NCI-H187 treated with DMSO at 0.1 percent for 48 hours (cell line): ENCODE data around the gene FGF14.
A peak's percentile ranks its signal among the peaks of the same experiment; 100 is the strongest.
"Not testable (repeated sequence)": the region's sequence is repeated elsewhere in the genome, so short reads cannot be mapped to it uniquely, and the experiment has no call there.

ENCODE experiments used
- DNase-seq: peaks from one replicate; lab custom pipeline; 2025; lab: John Stamatoyannopoulos, UW

Gene FGF14

DNA sequence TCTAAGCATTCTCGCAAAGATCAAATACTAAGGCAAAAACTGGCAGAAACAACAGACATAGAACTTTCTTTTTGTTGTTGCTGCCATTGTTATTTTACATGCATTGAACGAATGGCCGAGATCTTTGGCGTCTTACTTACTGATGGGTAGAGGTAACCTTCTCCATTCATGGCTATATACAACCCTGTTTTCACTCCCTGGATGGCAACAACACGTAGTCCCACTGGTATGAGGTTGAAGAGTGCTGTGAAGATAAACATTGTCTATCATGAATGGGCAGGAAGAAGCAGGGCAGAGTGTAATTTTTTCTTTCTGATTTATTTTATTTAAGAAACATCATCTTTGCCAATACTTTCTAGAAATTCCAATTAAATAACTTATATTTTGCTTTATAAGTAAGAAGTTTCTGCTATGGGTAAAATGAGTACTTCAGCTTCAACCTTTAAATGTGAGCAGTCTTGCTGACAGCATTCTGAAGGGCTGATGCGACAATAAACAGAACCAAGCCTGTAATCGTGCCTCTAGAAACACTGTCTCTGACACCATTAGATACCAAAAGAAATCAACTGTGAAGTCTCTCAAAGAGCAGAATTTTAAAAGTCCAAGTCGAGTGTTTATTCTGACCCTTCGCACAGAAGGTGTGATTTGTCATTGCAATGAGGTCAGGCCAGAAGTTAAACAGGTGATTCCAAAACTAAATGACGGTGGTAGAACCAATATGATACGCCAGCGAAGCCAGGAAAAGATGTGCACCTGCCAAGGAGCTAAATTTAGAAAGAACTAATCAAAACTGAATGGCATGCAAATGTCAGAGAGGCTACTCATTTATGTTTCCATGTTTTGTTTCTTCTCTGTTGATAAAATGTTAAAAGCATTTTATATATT, 533.0 kb downstream of the FGF14 start:
- DNase-seq = peak; percentile 72

DNA sequence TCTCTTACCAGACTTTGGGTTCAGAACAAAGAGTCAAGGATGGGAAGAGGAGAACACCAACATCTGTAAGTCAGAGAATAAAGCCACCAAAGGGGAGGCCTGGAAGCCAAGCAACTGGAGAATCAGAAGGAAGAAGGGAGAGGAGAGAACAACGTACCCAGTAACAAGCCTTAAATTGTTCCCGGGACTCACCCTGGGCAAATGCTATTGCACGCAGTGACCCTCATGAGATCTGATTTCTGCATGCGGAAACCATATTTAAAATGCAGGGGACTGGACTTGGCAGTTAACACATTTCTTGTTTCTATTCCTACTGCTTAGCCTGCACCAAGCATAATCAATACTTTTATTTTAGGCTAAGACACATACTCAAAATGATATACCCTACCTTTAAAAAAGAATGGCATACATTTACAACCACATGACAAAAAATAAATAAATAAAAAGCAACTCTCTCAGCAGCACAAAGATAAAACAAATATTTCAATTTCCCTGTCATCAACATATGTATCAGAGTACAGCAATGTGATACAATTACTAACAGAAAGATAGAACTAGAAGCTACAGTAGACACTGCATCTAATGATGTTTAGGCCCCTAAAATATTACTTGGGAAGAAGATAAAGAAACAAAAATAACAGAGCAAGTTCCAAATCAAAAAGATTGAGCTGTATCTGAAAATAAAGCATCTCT, 534.8 kb downstream of the FGF14 start:
- DNase-seq = no peak

DNA sequence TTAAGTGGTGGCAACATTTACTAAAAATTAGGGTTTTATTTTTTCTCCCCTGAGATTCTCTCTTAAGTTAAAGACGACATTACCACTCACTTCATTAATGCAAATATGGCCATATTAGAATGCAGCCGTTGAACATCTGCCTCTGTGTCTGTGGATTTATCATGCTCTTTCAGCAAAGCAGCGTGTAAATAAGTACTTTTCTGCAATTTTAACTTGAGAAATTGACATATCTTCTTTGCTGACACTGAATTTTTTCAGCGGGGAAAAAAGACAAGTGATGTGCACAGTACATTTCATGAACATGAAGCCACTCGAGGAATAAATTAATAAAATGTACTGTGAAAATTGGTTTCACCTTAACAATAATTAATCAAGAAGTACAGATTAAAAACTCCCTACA, 543.0 kb downstream of the FGF14 start:
- DNase-seq = no peak

DNA sequence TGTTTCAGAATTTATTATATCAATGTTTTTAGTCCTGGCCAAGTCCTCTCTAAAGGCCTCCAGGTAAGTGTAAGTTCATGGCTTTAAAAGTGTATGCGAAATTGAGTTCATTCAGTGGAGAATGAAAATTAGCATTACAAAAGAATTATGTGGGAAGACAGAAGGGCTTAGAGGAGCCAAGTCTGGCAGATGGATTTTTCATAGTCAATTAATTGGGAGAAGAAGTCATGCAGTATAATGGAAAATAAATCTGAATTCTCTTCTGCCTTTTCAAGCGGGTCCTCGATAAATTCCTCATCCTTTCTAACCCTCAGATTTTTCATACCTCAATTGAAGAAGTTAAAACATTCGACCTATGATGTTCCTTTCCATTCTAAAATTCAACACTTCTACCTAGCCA, 555.1 kb downstream of the FGF14 start:
- no peak for DNase-seq

DNA sequence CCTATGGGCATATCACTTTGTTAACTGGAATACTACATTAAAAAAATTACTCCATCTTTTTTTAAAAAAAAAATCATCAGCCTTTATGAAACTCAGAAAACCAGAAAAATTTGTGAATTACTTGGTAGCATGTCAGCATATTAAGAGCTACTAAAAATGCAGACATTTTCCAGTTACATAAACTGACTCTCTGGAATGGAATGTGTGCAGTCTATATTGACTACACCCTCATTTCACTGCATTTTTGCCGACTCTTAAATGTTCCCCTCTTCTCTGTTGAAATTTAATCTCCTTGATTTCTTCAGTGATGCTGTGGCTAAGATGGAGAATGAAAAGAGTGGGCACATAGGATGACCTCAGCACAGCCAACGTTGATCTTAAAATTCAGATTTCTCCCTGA, 555.6 kb downstream of the FGF14 start:
- no peak for DNase-seq

DNA sequence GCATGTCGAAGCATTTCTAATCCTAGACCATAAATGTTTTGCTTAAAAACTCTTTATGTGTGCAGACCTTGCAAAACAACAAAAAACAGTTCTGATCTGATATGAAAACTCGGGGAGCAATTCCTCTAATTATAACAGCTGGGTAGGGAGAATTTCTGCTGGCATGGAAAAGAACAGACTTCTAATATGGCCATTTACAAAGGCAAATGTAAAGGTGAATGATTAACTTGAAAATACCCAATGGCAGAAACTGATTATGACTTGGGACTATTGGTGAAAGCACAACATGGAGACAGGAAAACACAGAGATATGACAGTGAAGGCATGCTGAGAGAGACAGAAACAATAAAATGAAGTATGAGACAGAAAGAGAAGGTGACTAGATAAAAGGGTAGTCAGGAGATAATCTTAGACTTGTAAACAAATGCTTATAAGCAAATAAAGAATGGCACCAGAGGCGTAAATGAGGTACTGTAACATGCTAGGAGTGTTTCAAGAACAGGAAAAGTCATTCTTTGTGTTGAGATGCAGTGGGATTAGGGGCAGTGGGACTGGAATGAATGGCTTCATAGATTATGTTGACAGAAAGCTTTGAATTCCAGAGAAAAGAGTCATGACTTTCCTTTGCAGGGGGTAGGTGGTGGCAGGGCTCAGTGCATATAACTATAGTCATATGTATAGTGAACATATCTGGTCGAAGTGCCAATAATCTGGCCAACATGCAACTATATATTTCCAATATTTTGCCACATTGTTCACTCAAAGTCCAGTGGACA, 556.4 kb downstream of the FGF14 start:
- DNase-seq = no peak

DNA sequence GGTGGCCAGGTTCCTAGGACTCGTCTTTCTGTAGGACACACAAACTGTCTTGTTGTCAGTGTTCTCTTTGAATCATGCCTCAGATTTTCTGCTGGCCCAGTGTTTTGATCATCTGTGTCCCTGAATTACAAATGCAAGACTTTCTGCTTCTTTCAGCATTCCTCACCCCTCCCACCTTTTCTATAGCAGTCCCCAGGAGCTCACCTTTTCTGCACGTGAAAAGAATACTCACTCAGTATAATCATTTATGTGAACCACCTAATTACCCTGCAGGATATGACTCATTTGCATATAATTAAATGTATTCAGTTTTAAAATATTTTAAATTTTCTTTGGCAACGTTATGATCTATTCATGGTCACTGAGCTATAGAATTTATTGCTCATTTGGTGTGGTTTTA, 560.1 kb downstream of the FGF14 start:
- no peak for DNase-seq

DNA sequence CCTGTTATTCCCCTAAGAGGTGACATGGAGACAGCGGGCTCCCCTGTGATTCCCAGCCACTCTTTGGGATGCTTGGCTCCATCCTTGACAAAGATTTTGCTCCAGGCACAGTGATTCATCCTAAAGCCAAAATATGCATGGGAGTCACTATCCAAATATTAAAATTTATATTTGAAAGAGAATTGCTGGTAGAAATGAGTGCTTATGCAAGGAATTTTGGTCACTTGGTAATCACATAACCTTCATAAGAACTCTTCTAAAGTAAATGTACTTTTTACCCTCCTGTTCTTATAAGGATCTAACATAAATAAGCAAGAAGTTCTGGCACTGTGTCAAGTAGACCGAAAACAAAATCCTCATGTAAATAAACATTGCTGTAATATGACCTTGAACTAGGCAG, 563.5 kb downstream of the FGF14 start:
- DNase-seq = no peak

DNA sequence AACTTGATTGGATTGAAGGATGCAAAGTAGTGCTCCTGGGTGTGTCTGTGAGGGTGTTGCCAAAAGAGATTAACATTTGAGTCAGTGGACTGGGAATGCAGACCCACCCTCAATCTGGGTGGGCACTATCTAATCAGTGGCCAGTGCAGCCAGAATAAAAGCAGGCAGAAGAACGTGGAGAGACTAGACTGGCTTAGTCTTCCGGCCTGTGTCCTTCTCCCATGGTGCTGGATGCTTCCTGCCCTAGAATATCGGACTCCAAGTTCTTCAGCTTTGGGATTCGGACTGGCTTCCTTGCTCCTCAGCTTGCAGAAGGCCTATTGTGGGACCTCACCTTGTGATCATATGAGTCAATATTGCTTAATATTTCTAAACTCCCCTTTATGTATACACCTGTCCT, 564.1 kb downstream of the FGF14 start:
- DNase-seq = not testable (repeated sequence)

DNA sequence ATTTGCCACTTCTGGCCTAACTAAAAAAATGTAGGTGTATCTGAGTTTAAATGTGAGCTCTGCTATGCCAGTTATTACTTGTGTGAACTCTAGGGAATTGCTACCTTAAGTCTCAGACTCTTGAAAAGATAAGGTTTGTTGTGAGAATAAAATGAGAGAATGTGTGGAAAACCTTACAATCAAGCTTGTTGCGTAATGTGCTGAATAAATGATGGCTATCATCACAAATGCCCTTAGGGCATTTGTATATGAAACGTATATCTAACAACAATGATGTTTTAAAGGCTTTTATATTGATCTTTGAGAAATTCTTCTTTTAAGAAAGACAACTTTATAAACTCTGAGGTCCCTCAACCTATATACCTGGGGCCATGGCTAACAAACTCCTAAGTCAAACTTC, 564.6 kb downstream of the FGF14 start:
- DNase-seq = no peak

DNA sequence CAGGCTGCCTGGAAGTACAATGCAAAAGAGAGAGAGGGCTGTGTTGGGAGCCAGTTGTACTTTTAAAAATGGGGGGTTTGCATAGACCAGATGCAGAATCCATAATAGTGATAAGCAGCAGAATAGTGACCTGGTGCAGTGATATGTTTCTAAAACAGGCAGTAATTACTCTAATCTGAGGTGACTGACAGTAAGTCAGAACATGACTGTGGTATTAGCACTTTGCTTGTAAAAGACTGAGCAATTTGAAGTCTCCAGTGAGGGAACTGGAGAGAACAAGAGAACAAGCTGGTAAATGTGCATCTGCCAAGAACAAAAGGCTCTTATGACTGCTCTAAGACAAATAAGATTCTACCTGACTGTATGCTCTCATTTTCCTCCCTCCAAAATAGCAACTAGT, 565.9 kb downstream of the FGF14 start:
- DNase-seq = no peak

DNA sequence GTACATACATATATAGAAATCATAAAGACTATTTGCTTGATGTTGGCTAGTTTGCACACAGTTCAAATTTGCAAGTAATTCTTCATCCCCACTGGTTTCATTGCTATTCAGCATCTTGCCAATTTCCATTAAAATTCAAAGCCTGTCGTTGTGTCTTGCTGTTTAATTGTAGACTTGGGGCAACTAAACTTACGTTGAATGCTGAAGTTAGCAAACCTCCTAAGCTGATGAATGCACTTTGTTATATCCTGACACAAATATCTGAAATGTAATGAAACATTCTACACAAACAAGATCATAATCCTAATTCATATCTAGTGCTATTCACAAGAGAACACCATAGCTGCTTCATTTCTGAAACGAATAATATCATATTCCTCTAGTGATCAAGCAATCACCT, 568.2 kb downstream of the FGF14 start:
- DNase-seq = no peak

DNA sequence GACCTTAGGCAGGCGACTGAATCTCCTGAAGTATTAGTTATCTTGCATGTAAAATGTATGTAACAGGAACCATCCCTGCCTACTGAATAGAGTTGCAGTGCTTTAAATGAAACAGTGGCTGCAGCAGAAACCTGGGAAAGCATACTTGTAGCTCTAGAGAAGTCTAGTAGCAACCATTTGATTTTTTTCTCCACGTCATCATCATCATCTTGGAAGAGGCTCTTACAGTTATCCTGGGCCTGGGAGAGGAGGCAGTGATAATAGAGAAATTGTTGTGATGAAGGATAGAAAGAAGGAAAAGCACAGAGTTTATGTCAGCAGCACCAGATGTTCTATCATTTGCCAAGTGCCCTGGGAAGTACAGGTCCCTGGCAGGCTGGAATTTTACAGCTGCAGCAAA, 571.8 kb downstream of the FGF14 start:
- no peak for DNase-seq

DNA sequence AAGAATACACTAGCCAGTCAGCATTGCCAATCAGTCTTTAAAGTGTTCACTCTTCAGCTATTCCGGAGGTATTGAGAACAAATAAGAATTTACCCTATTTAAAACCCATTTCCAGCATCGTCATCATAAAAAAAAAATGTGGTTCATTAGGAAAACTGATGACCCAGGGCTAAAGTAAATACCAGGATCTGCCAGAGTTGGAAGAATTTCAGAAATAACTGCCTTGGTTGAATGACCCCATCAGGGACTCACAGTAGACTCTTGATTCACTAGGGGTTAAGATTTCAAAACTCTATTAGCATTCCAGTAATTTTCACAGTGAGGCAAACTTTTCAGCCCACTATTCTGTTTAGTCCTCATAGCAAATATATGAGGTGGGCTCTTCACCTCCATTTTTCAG, 572.4 kb downstream of the FGF14 start:
- no peak for DNase-seq

DNA sequence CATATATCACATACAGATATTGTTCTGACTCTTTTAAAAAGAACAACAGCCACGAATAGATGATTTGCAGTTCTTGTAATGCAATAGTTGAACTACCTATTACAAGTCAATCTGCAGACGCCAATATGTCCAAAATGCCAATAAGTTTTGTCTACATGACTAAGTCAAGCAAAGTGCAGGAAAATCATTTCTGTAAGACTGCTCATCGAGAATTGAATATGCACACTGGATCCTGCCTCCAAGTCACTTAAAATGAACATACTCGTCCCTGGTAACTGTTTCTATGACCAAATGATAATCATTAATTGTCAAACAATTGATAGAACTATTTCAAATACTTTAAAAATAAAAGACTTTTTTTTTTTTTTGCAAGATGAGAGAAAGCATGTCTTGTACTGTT, 573.7 kb downstream of the FGF14 start:
- DNase-seq = no peak

DNA sequence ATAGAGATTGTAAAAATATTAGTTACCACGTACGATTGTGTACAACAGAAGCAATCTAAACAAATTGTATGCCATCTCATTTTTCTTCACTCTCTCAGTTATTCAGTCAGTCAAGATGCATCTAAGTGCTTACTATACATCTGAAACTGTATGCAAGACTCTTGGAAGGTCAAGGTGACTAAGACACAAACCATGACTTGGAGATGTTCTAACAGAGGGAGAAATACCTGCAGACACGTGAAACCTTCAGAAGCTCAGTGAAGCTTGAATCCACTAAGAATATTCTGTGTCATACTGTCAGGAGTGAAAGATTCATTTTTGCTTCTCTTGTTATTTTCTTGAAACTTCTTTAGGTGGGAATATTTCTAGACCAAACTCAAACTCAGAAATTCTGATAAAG, 584.0 kb downstream of the FGF14 start:
- no peak for DNase-seq

DNA sequence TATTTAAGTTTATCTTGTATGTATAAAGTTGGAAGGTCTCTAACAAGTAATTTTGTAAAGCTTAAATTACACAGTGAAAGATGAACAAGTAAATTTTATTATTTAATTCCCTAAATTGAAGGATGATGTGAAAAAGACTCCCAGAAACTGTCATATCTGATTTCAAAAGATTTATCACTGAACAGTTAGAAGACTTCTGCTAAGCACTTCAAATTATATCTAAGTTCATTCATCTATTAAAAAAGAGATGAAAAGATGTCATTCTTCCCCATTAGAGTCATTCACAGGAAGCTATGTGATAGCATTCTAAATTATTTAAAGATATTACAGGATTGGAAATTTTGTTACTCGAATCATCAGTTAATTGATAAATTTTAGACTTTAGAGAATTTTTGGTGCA, 590.0 kb downstream of the FGF14 start:
- no peak for DNase-seq

DNA sequence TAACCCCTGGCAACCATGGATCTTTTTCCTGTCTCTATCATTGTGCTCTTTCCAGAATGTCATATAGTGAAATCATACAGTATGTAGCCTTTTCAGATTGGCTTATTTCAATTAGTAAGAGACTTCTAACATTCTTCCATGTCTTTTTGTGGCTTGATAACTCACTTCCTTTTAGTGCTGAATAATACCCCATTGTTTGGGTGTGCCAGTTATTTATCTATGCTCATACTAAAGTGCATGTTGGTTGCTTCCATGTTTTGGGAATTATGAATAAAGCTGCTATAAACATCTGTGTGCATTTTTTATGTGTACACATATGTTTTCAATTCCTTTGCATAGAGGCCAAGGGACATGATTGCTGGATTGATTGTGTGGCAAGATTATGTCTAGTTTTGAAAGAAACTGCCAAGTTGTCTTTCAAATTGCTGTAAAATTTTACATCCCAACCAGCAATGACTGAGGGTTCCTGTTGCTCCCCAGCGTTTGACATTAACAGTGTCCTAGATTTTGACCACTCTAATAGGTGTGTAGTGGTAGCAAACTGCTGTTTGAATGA, 590.5 kb downstream of the FGF14 start:
- no peak for DNase-seq

DNA sequence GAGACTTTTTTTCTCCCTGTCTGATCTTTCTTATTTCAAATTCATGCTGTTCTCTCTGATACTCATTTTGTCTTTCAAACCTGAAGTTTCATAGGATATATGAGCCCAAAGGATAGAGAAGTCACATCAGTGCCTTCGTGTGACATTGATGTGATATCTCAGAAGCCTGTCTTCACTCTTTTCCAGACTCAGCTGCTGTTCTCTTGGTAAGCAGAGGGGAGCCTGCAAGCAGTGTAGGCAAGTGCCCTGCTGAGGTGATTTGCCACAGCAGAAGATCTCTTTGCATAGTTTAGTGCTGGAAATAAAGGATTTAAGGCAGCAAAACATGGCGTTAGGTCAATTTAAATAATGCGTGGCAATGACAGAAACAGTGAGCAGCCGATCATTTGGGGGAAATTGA, 602.7 kb downstream of the FGF14 start:
- DNase-seq = no peak

DNA sequence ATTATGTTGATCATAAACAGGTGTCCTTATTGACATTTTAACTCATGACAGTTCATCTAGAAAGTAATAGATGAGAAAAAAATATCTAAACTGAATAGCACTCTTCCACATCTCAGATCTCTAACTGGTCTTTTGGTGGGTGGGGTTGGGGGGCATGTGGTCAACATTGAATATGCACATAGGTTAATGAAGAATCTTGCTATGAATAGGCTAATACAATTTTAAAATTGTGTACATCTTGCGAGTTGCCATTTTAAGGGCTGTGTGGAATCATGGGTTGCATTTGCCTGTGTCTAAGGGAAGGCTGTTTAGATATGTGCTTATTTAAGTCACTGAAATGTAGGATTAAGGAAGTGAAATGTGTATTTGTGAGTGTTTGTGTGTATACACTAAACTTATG, 603.4 kb downstream of the FGF14 start:
- no peak for DNase-seq

DNA sequence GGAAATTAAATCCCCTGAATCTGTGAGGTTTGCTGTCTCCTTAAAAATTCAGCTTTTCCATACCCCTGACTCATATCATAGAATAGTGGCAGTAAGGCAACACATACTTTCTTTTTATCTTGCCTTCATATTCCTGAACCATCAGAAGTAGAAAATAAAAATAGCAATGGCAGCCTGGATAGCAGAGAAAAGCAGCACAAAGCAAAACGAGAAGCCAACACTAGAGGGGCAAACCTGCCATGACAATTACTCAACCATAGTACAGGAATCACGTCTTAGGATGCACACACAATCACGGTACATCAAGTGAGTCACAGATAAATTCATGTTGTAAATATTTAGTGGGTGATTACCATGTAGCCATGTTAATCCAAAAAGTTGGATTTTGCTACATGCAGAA, 606.4 kb downstream of the FGF14 start:
- no peak for DNase-seq

DNA sequence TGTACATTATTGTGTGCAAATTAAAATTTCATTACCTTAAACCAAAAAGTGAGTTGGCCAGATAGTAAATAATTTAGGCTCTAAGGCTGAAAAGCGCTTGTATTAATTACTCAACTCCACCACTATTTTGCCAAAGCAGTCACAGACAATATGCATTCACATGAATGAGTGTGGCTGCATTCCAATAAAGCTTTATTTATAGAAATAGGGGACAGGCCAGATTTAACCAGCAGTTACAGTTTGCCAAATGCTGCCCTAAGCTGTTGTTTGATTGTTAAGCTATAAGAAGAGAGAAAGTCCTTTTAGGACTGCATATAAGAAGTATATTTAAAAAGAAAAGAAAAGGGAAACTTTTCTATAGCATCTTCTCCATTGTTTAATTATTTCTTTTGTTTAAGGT, 606.8 kb downstream of the FGF14 start:
- no peak for DNase-seq

DNA sequence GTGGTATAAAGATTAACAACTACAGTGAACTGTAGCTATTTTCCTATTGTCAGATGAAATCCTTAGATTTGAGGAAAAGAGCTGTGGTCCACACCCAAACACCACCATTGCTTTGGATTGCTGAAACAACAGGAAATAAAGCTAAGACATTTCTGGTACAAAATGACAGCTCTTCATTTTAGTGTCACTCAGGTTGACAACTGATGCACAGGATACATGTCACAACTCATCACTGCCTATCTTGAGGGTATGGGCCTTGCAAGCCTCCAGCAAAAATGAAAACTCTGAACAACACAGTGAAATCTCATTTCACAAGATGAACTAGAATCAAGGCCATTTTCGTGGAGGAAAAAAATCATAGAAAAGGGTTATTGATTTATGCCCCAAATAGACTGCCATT, 609.7 kb downstream of the FGF14 start:
- no peak for DNase-seq
